IMR-90 (cell line): Measurements from ENCODE around the gene OGT. TPM values are rescaled to one million over a fixed set of nuclear protein-coding genes. Genes with fewer than 3 reads are reported as not detected.

Source experiments
- ATAC-seq: fragments of 200-7000 bp; cut with Tn5 transposase; 2 replicates; pipeline ENCODE4 v1.9.1; 2020; ENCODE audit warnings: low read depth, mild to moderate bottlenecking, moderate library complexity
- BruUV-seq: library from RNA; stranded (reverse); fragments of 400-500 nt; replicated peaks from 2 replicates; lab custom pipeline; 2021; lab: Mats Ljungman, UMichigan
- CTCF ChIA-PET: fragments of 300-600 bp; formaldehyde crosslinking; extraction: SDS; loops from one replicate; lab custom pipeline; 2021; ENCODE audit warnings: antibody characterized with exemption; lab: Yijun Ruan, JAX
- POLR2A ChIA-PET: fragments of 300-600 bp; sonication (Branson Sonifier 250); formaldehyde crosslinking; loops from one replicate; lab custom pipeline; 2022; ENCODE audit warnings: antibody characterized with exemption; ENCODE audit not compliant: unreplicated experiment; lab: Charles Lee
- DNase-seq: peaks from one replicate; pipeline ENCODE4 v3.0.0; 2013
- H2AFZ ChIP-seq: replicated peaks from 2 replicates; pipeline ENCODE3; 2013; ENCODE audit warnings: low read length, mild to moderate bottlenecking; ENCODE audit not compliant: poor library complexity
- H2AK5ac ChIP-seq: 2 replicates; pipeline ENCODE4 v1.6.1; 2013; ENCODE audit warnings: low read depth, low read length, inconsistent platforms
- H2AK9ac ChIP-seq: replicated peaks from 2 replicates; pipeline ENCODE3; 2013; ENCODE audit warnings: mild to moderate bottlenecking, low read depth, low read length, moderate library complexity; ENCODE audit not compliant: poor library complexity
- H2BK120ac ChIP-seq: 2 replicates; pipeline ENCODE4 v1.6.1; 2013; ENCODE audit warnings: low read depth, low read length, inconsistent platforms
- H2BK15ac ChIP-seq: 3 replicates; pipeline ENCODE4 v1.6.1; 2013; ENCODE audit warnings: low read depth, low read length, inconsistent platforms
- H2BK20ac ChIP-seq: 2 replicates; pipeline ENCODE4 v1.6.1; 2013; ENCODE audit warnings: low read depth, mild to moderate bottlenecking, inconsistent platforms, low read length, moderate library complexity
- H2BK5ac ChIP-seq: 2 replicates; pipeline ENCODE4 v1.6.1; 2013; ENCODE audit warnings: mild to moderate bottlenecking, low read depth, low read length, inconsistent platforms; ENCODE audit not compliant: poor library complexity, severe bottlenecking
- H3K14ac ChIP-seq: replicated peaks from 2 replicates; pipeline ENCODE4 v1.6.1; 2013; ENCODE audit warnings: low read depth, low read length, inconsistent platforms
- H3K18ac ChIP-seq: 2 replicates; pipeline ENCODE4 v1.6.1; 2013; ENCODE audit warnings: low read depth, low read length, control low read depth
- H3K23ac ChIP-seq: 2 replicates; pipeline ENCODE4 v1.6.1; 2013; ENCODE audit warnings: low read depth, low read length, inconsistent platforms
- H3K27ac ChIP-seq: 2 replicates; pipeline ENCODE4 v1.5.1; 2013; ENCODE audit warnings: mild to moderate bottlenecking, control low read depth, low read length; ENCODE audit not compliant: insufficient read depth
- H3K27me3 ChIP-seq: 2 replicates; pipeline ENCODE4 v1.6.1; 2013; ENCODE audit warnings: low read length; ENCODE audit not compliant: control insufficient read depth, insufficient read depth
- H3K36me3 ChIP-seq: 2 replicates; pipeline ENCODE4 v1.6.1; 2013; ENCODE audit warnings: low read length, mixed read lengths; ENCODE audit not compliant: control insufficient read depth, insufficient read depth
- H3K4ac ChIP-seq: 2 replicates; pipeline ENCODE4 v1.6.1; 2013; ENCODE audit warnings: low read depth, low read length, inconsistent platforms
- H3K4me1 ChIP-seq: 2 replicates; pipeline ENCODE4 v1.6.1; 2013; ENCODE audit warnings: low read length, mixed read lengths; ENCODE audit not compliant: control insufficient read depth, insufficient read depth
- H3K4me2 ChIP-seq: 2 replicates; pipeline ENCODE4 v1.6.1; 2013; ENCODE audit warnings: low read depth, mild to moderate bottlenecking, control low read depth, low read length, moderate library complexity
- H3K4me3 ChIP-seq: 2 replicates; pipeline ENCODE4 v1.5.1; 2013; ENCODE audit warnings: low read depth, mild to moderate bottlenecking, control low read depth, low read length, moderate library complexity; ENCODE audit not compliant: insufficient read depth
- H3K56ac ChIP-seq: 2 replicates; pipeline ENCODE4 v1.6.1; 2013; ENCODE audit warnings: low read length, inconsistent platforms; ENCODE audit not compliant: insufficient read depth; ENCODE audit errors: extremely low read depth
- H3K79me1 ChIP-seq, 2 experiments: 2 replicates each; pipeline ENCODE4 v1.6.1; 2013; ENCODE audit warnings: low read length in 2 of 2, inconsistent platforms in 1 of 2, low read depth in 1 of 2
- H3K9ac ChIP-seq: 2 replicates; pipeline ENCODE4 v1.6.1; 2013; ENCODE audit warnings: low read depth, low read length, control low read depth
- H3K9me1 ChIP-seq: 2 replicates; pipeline ENCODE4 v1.6.1; 2013; ENCODE audit warnings: low read length, inconsistent platforms; ENCODE audit not compliant: insufficient read depth
- H3K9me3 ChIP-seq: 2 replicates; pipeline ENCODE4 v1.6.1; 2013; ENCODE audit warnings: low read length; ENCODE audit not compliant: control insufficient read depth, insufficient read depth
- H4K20me1 ChIP-seq: 2 replicates; pipeline ENCODE4 v1.6.1; 2013; ENCODE audit warnings: low read length, inconsistent platforms; ENCODE audit not compliant: insufficient read depth
- H4K5ac ChIP-seq: 2 replicates; pipeline ENCODE4 v1.6.1; 2013; ENCODE audit warnings: mild to moderate bottlenecking, low read depth, low read length, control low read depth
- H4K8ac ChIP-seq, 2 experiments: 2 replicates each; pipeline ENCODE4 v1.6.1; 2013; ENCODE audit warnings: low read depth in 2 of 2, low read length in 2 of 2, control low read depth in 1 of 2, inconsistent platforms in 1 of 2
- H4K91ac ChIP-seq: 2 replicates; pipeline ENCODE4 v1.6.1; 2013; ENCODE audit warnings: low read depth, low read length, inconsistent platforms; ENCODE audit not compliant: insufficient read depth
- BHLHE40 ChIP-seq: fragments of 150-350 bp; IDR thresholded peaks from 2 replicates; pipeline ENCODE4 v1.6.1; 2016; ENCODE audit warnings: mild to moderate bottlenecking, low read depth, low read length
- CEBPB ChIP-seq: IDR thresholded peaks from 2 replicates; pipeline ENCODE4 v1.6.1; 2012; ENCODE audit warnings: low read depth, low read length, improper control_type of control experiment
- CHD1 ChIP-seq: IDR thresholded peaks from 2 replicates; pipeline ENCODE4 v1.6.1; 2012; ENCODE audit warnings: low read depth, low read length, improper control_type of control experiment
- FOS ChIP-seq: fragments of 150-350 bp; IDR thresholded peaks from 2 replicates; pipeline ENCODE4 v1.6.1; 2016; ENCODE audit warnings: low read depth, low read length
- MAFK ChIP-seq: IDR thresholded peaks from 2 replicates; pipeline ENCODE4 v1.6.1; 2012; ENCODE audit warnings: low read depth, low read length, improper control_type of control experiment
- MAZ ChIP-seq: IDR thresholded peaks from 2 replicates; pipeline ENCODE4 v1.6.1; 2012; ENCODE audit warnings: low read depth, mild to moderate bottlenecking, low read length, improper control_type of control experiment, moderate library complexity, borderline replicate concordance
- MXI1 ChIP-seq: IDR thresholded peaks from 2 replicates; pipeline ENCODE4 v1.6.1; 2012; ENCODE audit warnings: low read depth, mild to moderate bottlenecking, low read length, moderate library complexity, borderline replicate concordance
- NFE2L2 ChIP-seq: fragments of 150-350 bp; IDR thresholded peaks from 2 replicates; pipeline ENCODE4 v1.6.1; 2016; ENCODE audit warnings: low read depth, mild to moderate bottlenecking, low read length
- POLR2A ChIP-seq: IDR thresholded peaks from 2 replicates; pipeline ENCODE4 v1.6.1; 2012; ENCODE audit warnings: mild to moderate bottlenecking, low read depth, low read length
- RAD21 ChIP-seq: IDR thresholded peaks from 2 replicates; pipeline ENCODE4 v1.6.1; 2012; ENCODE audit warnings: low read length, improper control_type of control experiment
- RCOR1 ChIP-seq: IDR thresholded peaks from 2 replicates; pipeline ENCODE4 v1.6.1; 2012; ENCODE audit warnings: mild to moderate bottlenecking, low read length, improper control_type of control experiment; ENCODE audit not compliant: insufficient replicate concordance
- RFX5 ChIP-seq: IDR thresholded peaks from 2 replicates; pipeline ENCODE4 v1.8.0; 2012; ENCODE audit warnings: low read depth, mild to moderate bottlenecking, low read length, moderate library complexity
- SMC3 ChIP-seq: fragments of 150-350 bp; IDR thresholded peaks from 2 replicates; pipeline ENCODE4 v1.6.1; 2016; ENCODE audit warnings: low read depth, mild to moderate bottlenecking, antibody characterized with exemption, low read length, moderate library complexity
- WGBS, 2 experiments: methylation state at CpG; one replicate each; pipeline versions ENCODE4 v1.1.5 to v1.1.7; 2013; ENCODE audit warnings: missing lambda C conversion rate in 2 of 2; ENCODE audit not compliant: insufficient read length in 1 of 2; ENCODE audit errors: extremely low coverage in 2 of 2; 5-methylcytosine and 5-hydroxymethylcytosine counted together
- dilution Hi-C: fragments of 300-500 bp; cut with HindIII; formaldehyde crosslinking; loops from one replicate; pipeline ENCODE4 v1.14.3; 2018; ENCODE audit warnings: low sequenced_read_pairs; ENCODE audit not compliant: unreplicated experiment
- in situ Hi-C: fragments of 300-500 bp; cut with MboI; formaldehyde crosslinking; loops from 3 replicates; pipeline ENCODE4 v1.14.3; 2019; ENCODE audit warnings: low sequenced_read_pairs, inconsistent platforms, mixed read lengths
- intact Hi-C: fragments of 100-400 bp; cut with micrococcal nuclease; formaldehyde crosslinking; loops from 2 replicates; pipeline ENCODE4 v1.10.0; 2022
- polyA plus RNA-seq, 3 experiments: library from polyadenylated mRNA; depleted of rRNA; stranded (reverse); fragments of >200 nt; gene quantifications; 2 replicates each; pipeline ENCODE4 v1.2.3, GENCODE V29; 2012; ENCODE audit warnings: low replicate concordance in 1 of 3
- total RNA-seq: library from RNA; depleted of rRNA; stranded (reverse); fragments of >200 nt; gene quantifications from 2 replicates; pipeline ENCODE4 v1.2.3, GENCODE V29; 2012
- TF ChIP-seq, protein P1 (sequence below): conservative IDR thresholded peaks from 2 replicates; pipeline ENCODE4 v1.5.1; 2012; ENCODE audit warnings: mild to moderate bottlenecking, low read depth, low read length, improper control_type of control experiment
- TF ChIP-seq, protein P2 (sequence below): fragments of 150-350 bp; IDR thresholded peaks from 2 replicates; pipeline ENCODE4 v1.6.1; 2017; ENCODE audit warnings: mild to moderate bottlenecking, antibody characterized with exemption, low read length, low read depth
- TF ChIP-seq, protein P3 (sequence below): fragments of 150-350 bp; IDR thresholded peaks from 2 replicates; pipeline ENCODE4 v1.6.1; 2016; ENCODE audit warnings: low read depth, mild to moderate bottlenecking, low read length, moderate library complexity, borderline replicate concordance

OGT gene
- total and polyA plus RNA-seq, 2 of the 4 experiments (the other 2 are of a cell fraction): 80.7 to 113 TPM

DNA sequence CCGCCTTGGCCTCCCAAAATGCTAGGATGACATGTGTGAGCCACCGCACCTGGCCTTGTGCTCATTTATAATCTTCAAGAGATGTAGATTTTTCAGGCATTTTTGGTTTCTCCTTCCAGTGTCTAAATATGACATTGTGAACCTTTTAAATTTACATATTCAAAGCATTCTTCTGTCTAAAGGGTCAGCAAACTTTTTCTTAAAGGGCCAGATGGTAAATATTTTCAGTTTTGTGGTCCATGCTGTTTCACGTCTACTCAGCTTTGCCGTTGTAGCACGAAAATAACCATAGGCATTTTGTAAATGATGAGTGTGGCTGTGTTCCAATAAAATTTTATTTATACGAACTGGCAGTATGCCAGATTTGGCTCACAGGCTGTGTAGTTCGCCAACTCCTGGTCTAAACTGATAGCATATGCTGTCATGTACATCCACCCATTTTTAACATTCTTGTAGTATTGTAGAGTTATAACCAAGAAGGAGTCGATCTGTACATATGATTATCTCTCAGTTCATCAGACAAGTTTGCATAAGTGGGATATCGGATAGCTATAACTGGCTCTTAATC lies 32.7 kb downstream of the OGT start:
- Histone ChIP-seq H3K9me1 (no peaks in the 10 kb centered on the region), H3K14ac (no peak overlapping the region), H4K91ac (no peak overlapping the region), H3K56ac (no peak overlapping the region), H2BK120ac (no peak overlapping the region), H3K4me2 (no peak overlapping the region), H3K36me3 (peaks cover 31% of the 10 kb centered on the region), H3K23ac (no peak overlapping the region), H4K8ac (no peak overlapping the region), H3K79me1 (peaks cover 0 to 5% of the 10 kb centered on the region in 2 experiments; a peak in 1 of 4 replicates), H3K27me3 (peaks cover 2% of the 10 kb centered on the region; the same call in 1 of the 2 replicates), H2AFZ (no peak overlapping the region), H2BK20ac (no peak overlapping the region), H2BK5ac (no peak overlapping the region), H3K9ac (no peak overlapping the region), H4K5ac (no peak overlapping the region), H2AK5ac (no peak overlapping the region), H3K4me3 (no peak overlapping the region), H2BK15ac (no peak overlapping the region), H3K4ac (no peak overlapping the region), H4K20me1 (no peaks in the 10 kb centered on the region), H3K4me1 (no peaks in the 10 kb centered on the region), H3K27ac (no peak overlapping the region), H2AK9ac (no peak overlapping the region), H3K18ac (no peak overlapping the region), H3K9me3 (no peaks in the 10 kb centered on the region)
- no TSS peak for BruUV-seq
- ATAC-seq (no peak), DNase-seq (no peak)
- TF ChIP-seq, protein P1, sequence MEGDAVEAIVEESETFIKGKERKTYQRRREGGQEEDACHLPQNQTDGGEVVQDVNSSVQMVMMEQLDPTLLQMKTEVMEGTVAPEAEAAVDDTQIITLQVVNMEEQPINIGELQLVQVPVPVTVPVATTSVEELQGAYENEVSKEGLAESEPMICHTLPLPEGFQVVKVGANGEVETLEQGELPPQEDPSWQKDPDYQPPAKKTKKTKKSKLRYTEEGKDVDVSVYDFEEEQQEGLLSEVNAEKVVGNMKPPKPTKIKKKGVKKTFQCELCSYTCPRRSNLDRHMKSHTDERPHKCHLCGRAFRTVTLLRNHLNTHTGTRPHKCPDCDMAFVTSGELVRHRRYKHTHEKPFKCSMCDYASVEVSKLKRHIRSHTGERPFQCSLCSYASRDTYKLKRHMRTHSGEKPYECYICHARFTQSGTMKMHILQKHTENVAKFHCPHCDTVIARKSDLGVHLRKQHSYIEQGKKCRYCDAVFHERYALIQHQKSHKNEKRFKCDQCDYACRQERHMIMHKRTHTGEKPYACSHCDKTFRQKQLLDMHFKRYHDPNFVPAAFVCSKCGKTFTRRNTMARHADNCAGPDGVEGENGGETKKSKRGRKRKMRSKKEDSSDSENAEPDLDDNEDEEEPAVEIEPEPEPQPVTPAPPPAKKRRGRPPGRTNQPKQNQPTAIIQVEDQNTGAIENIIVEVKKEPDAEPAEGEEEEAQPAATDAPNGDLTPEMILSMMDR: no peak
- TF ChIP-seq BHLHE40 (no peak), POLR2A (no peak), MXI1 (no peak), RAD21 (no peak), NFE2L2 (no peak), CHD1 (no peak), MAFK (no peak), CEBPB (no peak), RCOR1 (no peak), SMC3 (no peak), MAZ (no peak), FOS (no peak), RFX5 (no peak)
- TF ChIP-seq, protein P2, sequence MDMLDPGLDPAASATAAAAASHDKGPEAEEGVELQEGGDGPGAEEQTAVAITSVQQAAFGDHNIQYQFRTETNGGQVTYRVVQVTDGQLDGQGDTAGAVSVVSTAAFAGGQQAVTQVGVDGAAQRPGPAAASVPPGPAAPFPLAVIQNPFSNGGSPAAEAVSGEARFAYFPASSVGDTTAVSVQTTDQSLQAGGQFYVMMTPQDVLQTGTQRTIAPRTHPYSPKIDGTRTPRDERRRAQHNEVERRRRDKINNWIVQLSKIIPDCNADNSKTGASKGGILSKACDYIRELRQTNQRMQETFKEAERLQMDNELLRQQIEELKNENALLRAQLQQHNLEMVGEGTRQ: no peak
- TF ChIP-seq, protein P3, sequence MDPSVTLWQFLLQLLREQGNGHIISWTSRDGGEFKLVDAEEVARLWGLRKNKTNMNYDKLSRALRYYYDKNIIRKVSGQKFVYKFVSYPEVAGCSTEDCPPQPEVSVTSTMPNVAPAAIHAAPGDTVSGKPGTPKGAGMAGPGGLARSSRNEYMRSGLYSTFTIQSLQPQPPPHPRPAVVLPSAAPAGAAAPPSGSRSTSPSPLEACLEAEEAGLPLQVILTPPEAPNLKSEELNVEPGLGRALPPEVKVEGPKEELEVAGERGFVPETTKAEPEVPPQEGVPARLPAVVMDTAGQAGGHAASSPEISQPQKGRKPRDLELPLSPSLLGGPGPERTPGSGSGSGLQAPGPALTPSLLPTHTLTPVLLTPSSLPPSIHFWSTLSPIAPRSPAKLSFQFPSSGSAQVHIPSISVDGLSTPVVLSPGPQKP: no peak
- in situ Hi-C loops (loop anchor here (10.0 kb wide), 1 partner anchor 171 kb away; no protein-coding TSS in a partner anchor), intact Hi-C loops (no loop called here), dilution Hi-C loops (no loop called here)
- POLR2A ChIA-PET: no interaction called here
- CTCF ChIA-PET: no interaction called here
- 80% methylated on average over 1 of the region's 9 CpGs; no CpG with 5 or more reads in 1 of the 2 experiments for WGBS, 2 experiments
